LNCaP clone FGC (cell line): ENCODE data around the gene ZHX3.

Experiments used
- DNase-seq: peaks from one replicate; pipeline ENCODE4 v3.0.0-alpha.2; 2011; ENCODE audit warnings: low read depth
- H3K4me3 ChIP-seq: 2 replicates; pipeline ENCODE4 v1.5.1; 2011; ENCODE audit warnings: mild to moderate bottlenecking, low read depth, low read length, control low read depth
- TF ChIP-seq, protein P1 (sequence below): IDR thresholded peaks from 2 replicates; pipeline ENCODE4 v1.5.1; 2012; ENCODE audit warnings: mild to moderate bottlenecking; ENCODE audit not compliant: control insufficient read depth, insufficient read depth; ENCODE audit errors: extremely low read depth

Gene ZHX3

DNA sequence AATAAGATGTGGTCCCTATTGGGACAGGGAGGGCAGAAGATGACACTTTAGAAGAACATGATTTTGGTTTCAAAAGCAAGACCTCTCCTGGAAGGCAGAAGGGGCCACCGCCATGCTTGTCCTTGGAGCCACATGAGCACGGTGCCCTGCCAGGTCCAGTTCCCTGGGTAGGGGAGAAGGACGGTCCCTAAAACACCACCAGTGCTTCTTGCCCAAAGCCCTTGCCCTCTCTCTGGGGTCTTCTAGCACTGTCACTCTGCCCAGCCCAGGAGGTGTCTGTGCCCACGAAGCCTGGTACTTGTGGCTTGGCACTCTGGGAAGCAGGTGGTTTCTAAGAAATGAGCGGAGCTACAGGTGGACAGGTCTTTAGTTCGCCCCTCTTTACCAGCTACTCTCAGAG, 134.1 kb downstream of the ZHX3 start:
- DNase-seq, result no peak
- TF ChIP-seq, protein P1, sequence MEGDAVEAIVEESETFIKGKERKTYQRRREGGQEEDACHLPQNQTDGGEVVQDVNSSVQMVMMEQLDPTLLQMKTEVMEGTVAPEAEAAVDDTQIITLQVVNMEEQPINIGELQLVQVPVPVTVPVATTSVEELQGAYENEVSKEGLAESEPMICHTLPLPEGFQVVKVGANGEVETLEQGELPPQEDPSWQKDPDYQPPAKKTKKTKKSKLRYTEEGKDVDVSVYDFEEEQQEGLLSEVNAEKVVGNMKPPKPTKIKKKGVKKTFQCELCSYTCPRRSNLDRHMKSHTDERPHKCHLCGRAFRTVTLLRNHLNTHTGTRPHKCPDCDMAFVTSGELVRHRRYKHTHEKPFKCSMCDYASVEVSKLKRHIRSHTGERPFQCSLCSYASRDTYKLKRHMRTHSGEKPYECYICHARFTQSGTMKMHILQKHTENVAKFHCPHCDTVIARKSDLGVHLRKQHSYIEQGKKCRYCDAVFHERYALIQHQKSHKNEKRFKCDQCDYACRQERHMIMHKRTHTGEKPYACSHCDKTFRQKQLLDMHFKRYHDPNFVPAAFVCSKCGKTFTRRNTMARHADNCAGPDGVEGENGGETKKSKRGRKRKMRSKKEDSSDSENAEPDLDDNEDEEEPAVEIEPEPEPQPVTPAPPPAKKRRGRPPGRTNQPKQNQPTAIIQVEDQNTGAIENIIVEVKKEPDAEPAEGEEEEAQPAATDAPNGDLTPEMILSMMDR, result no peak

GRCh38 chr20:41182296-41183212, 135.0 kb downstream of the ZHX3 start:
- TF ChIP-seq, protein P1, result no peak
- no peak overlapping the region for H3K4me3 ChIP-seq
- no peak for DNase-seq

More for the DNA sequence above, 134.1 kb downstream of the ZHX3 start:
- H3K4me3 ChIP-seq, result no peak overlapping the region

- no peak for DNase-seq
- no peak overlapping the region for H3K4me3 ChIP-seq
- TF ChIP-seq, protein P1, result no peak
These were observed 136.0 kb downstream of the ZHX3 start for GRCh38 chr20:41181567-41181966.

DNA sequence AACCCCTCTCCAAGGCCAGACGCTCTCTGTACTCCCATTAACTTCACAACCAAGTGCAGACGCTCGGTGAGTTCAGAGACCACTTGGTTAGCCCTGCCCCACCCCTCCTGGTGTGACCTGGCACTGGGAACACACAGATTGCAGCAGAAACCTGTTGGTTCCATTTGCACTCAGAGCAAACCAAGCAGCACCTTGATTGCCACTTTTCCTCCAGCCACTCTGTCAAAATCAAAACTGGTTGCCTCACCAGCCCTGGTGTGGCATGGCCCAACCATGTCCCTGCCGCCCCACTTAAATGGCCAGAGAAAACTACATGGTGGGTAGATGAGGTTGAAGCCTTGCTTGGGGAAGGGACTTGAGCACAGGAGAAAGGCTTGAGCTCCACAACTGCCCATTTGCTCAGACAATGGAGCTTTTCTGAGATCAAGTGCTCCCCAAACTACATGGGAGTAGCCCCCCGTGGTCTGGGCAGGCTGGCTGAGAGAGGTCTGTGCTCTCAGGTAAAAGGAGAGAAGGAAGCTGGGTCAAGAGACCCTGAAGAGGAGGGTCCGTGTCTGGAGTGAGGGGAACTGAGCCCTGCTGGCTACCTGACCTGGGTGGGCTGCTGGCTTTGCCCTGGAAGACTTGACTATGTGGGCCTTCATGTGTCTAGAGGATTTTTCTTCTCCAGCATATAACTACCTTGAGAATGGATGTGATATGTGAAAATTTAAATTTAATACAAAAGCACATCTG, 136.8 kb downstream of the ZHX3 start:
- H3K4me3 ChIP-seq, result no peak overlapping the region
- TF ChIP-seq, protein P1, result no peak
- no peak for DNase-seq

GRCh38 chr20:41179961-41180360, 137.6 kb downstream of the ZHX3 start:
- H3K4me3 ChIP-seq, result no peak overlapping the region
- TF ChIP-seq, protein P1, result no peak
- no peak for DNase-seq

GRCh38 chr20:41178904-41179432, 138.6 kb downstream of the ZHX3 start:
- TF ChIP-seq, protein P1, result no peak
- H3K4me3 ChIP-seq, result no peak overlapping the region
- no peak for DNase-seq
